H1 (cell line): ENCODE data around the gene RIMBP2.

Source experiments
- ATF3 ChIP-seq: IDR thresholded peaks from 2 replicates; pipeline ENCODE4 v1.6.1; 2011; ENCODE audit warnings: low read depth, mild to moderate bottlenecking, low read length; ENCODE audit not compliant: insufficient read depth
- CTCF ChIP-seq, 3 experiments: IDR thresholded peaks; 1 replicate in 2 of 3; 2 replicates in 1 of 3; pipeline versions ENCODE4 v1.5.1 to v1.6.1; 2011; ENCODE audit warnings: low read length in 3 of 3, mild to moderate bottlenecking in 3 of 3, inconsistent platforms in 2 of 3, low read depth in 1 of 3, moderate library complexity in 1 of 3; ENCODE audit not compliant: insufficient read depth in 1 of 3; ENCODE audit errors: control extremely low read depth in 1 of 3
- EGR1 ChIP-seq: IDR thresholded peaks from 2 replicates; pipeline ENCODE4 v1.6.1; 2011; ENCODE audit warnings: low read depth, low read length, borderline replicate concordance
- EP300 ChIP-seq, 2 experiments: IDR thresholded peaks; 1 replicate in 1 of 2; 2 replicates in 1 of 2; pipeline ENCODE4 v1.6.1; 2011 to 2012; ENCODE audit warnings: low read depth in 2 of 2, low read length in 2 of 2, mild to moderate bottlenecking in 2 of 2, borderline replicate concordance in 1 of 2, inconsistent platforms in 1 of 2, moderate library complexity in 1 of 2
- EZH2 ChIP-seq: fragments of 200-600 bp; sonication (generic); IDR thresholded peaks from 2 replicates; pipeline ENCODE4 v1.7.1; 2012; ENCODE audit warnings: low read depth, mild to moderate bottlenecking, moderate library complexity, low read length, inconsistent platforms; ENCODE audit not compliant: severe bottlenecking
- GTF2F1 ChIP-seq: IDR thresholded peaks from 2 replicates; pipeline ENCODE4 v1.6.1; 2012; ENCODE audit warnings: low read depth, low read length, improper control_type of control experiment, borderline replicate concordance
- MAFK ChIP-seq: IDR thresholded peaks from 2 replicates; pipeline ENCODE4 v1.6.1; 2012; ENCODE audit warnings: low read depth, mild to moderate bottlenecking, improper control_type of control experiment, low read length
- POLR2A ChIP-seq, 2 experiments: IDR thresholded peaks; 1 replicate in 1 of 2; 2 replicates in 1 of 2; pipeline ENCODE4 v1.6.1; 2011; ENCODE audit warnings: low read depth in 2 of 2, low read length in 2 of 2, mild to moderate bottlenecking in 2 of 2; ENCODE audit errors: control extremely low read depth in 1 of 2
- RFX5 ChIP-seq: IDR thresholded peaks from 2 replicates; pipeline ENCODE4 v1.6.1; 2011; ENCODE audit warnings: low read depth, low read length, improper control_type of control experiment, borderline replicate concordance
- SIN3A ChIP-seq, 2 experiments: IDR thresholded peaks in 1 of 2; conservative IDR thresholded peaks in 1 of 2; 2 replicates each; pipeline ENCODE4 v1.6.1; 2011 to 2012; ENCODE audit warnings: low read length in 2 of 2, improper control_type of control experiment in 1 of 2, low read depth in 1 of 2, mild to moderate bottlenecking in 1 of 2
- SIX5 ChIP-seq: IDR thresholded peaks from 2 replicates; pipeline ENCODE4 v1.6.1; 2011; ENCODE audit warnings: mild to moderate bottlenecking, low read depth, low read length
- SP4 ChIP-seq: IDR thresholded peaks from 2 replicates; pipeline ENCODE4 v1.6.1; 2012; ENCODE audit warnings: low read length, inconsistent platforms
- TBP ChIP-seq: IDR thresholded peaks from 2 replicates; pipeline ENCODE4 v1.6.1; 2011; ENCODE audit warnings: low read depth, low read length, improper control_type of control experiment

- TF ChIP-seq MAFK (no peak), EZH2 (no peak), CTCF (IDR thresholded peaks at IDR 0.05; ENCODE audit: control extremely low read depth in 1 of 3, insufficient read depth in 1 of 3, low read depth in 1 of 3, low read length in 3 of 3) (no peak), SIX5 (no peak), SP4 (no peak), TBP (no peak), SIN3A (conservative IDR thresholded peaks at IDR 0.05 in 1 of 2, IDR thresholded peaks at IDR 0.05 in 1 of 2; ENCODE audit: low read depth in 1 of 2, low read length in 2 of 2) (no peak), RFX5 (no peak), EP300 (IDR thresholded peaks at IDR 0.05; ENCODE audit: borderline replicate concordance in 1 of 2, low read depth in 2 of 2, low read length in 2 of 2) (no peak), GTF2F1 (no peak), POLR2A (IDR thresholded peaks at IDR 0.05; ENCODE audit: control extremely low read depth in 1 of 2, low read depth in 2 of 2, low read length in 2 of 2) (no peak), ATF3 (no peak), EGR1 (no peak)
These were observed 175.7 kb downstream of the RIMBP2 start for GRCh38 chr12:130540376-130540775.
